Measurements from ENCODE around the gene TRMT10B. TPM values are rescaled to one million over a fixed set of nuclear protein-coding genes. Genes with fewer than 3 reads are reported as not detected.
"Not testable (repeated sequence)": the region's sequence is repeated elsewhere in the genome, so short reads cannot be mapped to it uniquely, and the experiment has no call there.

The TRMT10B gene
- total RNA-seq, 1 donor from 2014 or later: 17.9 TPM

- no peak for ATAC-seq
- intact Hi-C loops (cut with DNase I): loop anchor here (10.0 kb wide), 1 partner anchor 618 kb away; no protein-coding TSS in a partner anchor
- DNase-seq (ENCODE audit: low spot score): no peak
Measured at GRCh38 chr9:37746448-37747270, 6.9 kb upstream of the TRMT10B start.

GRCh38 chr9:37747271-37747753, 6.3 kb upstream of the TRMT10B start:
- intact Hi-C loops (cut with DNase I): loop anchor here (10.0 kb wide), 1 partner anchor 617 kb away; no protein-coding TSS in a partner anchor
- peak; percentile 71 for DNase-seq (ENCODE audit: low spot score)
- ATAC-seq: peak; percentile 75

- ATAC-seq (no peak), DNase-seq (ENCODE audit: low spot score) (no peak)
- intact Hi-C loops (cut with DNase I): loop anchor here (10.0 kb wide), 1 partner anchor 616 kb away; no protein-coding TSS in a partner anchor
Measured at GRCh38 chr9:37749129-37749528, 4.5 kb upstream of the TRMT10B start.

GRCh38 chr9:37751186-37751585, 2.4 kb upstream of the TRMT10B start:
- intact Hi-C loops (cut with DNase I): no loop called here
- no peak for DNase-seq (ENCODE audit: low spot score)
- ATAC-seq: no peak

GRCh38 chr9:37751704-37752103, 1.9 kb upstream of the TRMT10B start:
- intact Hi-C loops (cut with DNase I); DNase-seq (ENCODE audit: low spot score); ATAC-seq: not testable (repeated sequence)

GRCh38 chr9:37752112-37752511, 1.5 kb upstream of the TRMT10B start:
- DNase-seq (ENCODE audit: low spot score); ATAC-seq; intact Hi-C loops (cut with DNase I): not testable (repeated sequence)

GRCh38 chr9:37752642-37753488, 740 bp upstream of the TRMT10B start:
- intact Hi-C loops (cut with DNase I): no loop called here
- ATAC-seq: no peak
- DNase-seq (ENCODE audit: low spot score): no peak

GRCh38 chr9:37758747-37759146, 5.1 kb downstream of the TRMT10B start:
- DNase-seq (ENCODE audit: low spot score): no peak
- intact Hi-C loops (cut with DNase I): no loop called here
- no peak for ATAC-seq

GRCh38 chr9:37760416-37761161, 7.0 kb downstream of the TRMT10B start:
- DNase-seq (ENCODE audit: low spot score) (no peak), ATAC-seq (no peak)
- intact Hi-C loops (cut with DNase I): no loop called here

GRCh38 chr9:37761511-37761910, 7.9 kb downstream of the TRMT10B start:
- ATAC-seq (no peak), DNase-seq (ENCODE audit: low spot score) (no peak)
- intact Hi-C loops (cut with DNase I): no loop called here

GRCh38 chr9:37765263-37765662, 11.7 kb downstream of the TRMT10B start:
- ATAC-seq; intact Hi-C loops (cut with DNase I); DNase-seq (ENCODE audit: low spot score): not testable (repeated sequence)

- no peak for ATAC-seq
- intact Hi-C loops (cut with DNase I): no loop called here
- no peak for DNase-seq (ENCODE audit: low spot score)
Measured at GRCh38 chr9:37769306-37769705, 15.7 kb downstream of the TRMT10B start.

GRCh38 chr9:37769995-37770394, 16.4 kb downstream of the TRMT10B start:
- DNase-seq (ENCODE audit: low spot score): no peak
- intact Hi-C loops (cut with DNase I): no loop called here

GRCh38 chr9:37775216-37775919, 21.8 kb downstream of the TRMT10B start:
- no peak for ATAC-seq
- intact Hi-C loops (cut with DNase I): no loop called here
- no peak for DNase-seq (ENCODE audit: low spot score)

More at GRCh38 chr9:37769995-37770394, 16.4 kb downstream of the TRMT10B start:
- ATAC-seq: no peak

- DNase-seq (ENCODE audit: low spot score) (no peak), ATAC-seq (no peak)
- intact Hi-C loops (cut with DNase I): no loop called here
Measured at GRCh38 chr9:37776328-37776727, 22.7 kb downstream of the TRMT10B start.

- no peak for ATAC-seq
- intact Hi-C loops (cut with DNase I): no loop called here
Measured at GRCh38 chr9:37778534-37778933, 24.9 kb downstream of the TRMT10B start.

GRCh38 chr9:37784291-37784615, 30.6 kb downstream of the TRMT10B start:
- intact Hi-C loops (cut with DNase I): no loop called here
- ATAC-seq: no peak
- no peak for DNase-seq (ENCODE audit: low spot score)

More at GRCh38 chr9:37778534-37778933, 24.9 kb downstream of the TRMT10B start:
- DNase-seq (ENCODE audit: low spot score): no peak

Data from sciatic nerve (tissue), 2 donors.